Upper lobe of left lung (tissue), 6 donors: Measurements from ENCODE around the gene NAAA. TPM values are rescaled to one million over a fixed set of nuclear protein-coding genes. Genes with fewer than 3 reads are reported as not detected.
A peak's percentile ranks its signal among the peaks of the same experiment; 100 is the strongest.
"Not testable (repeated sequence)": the region's sequence is repeated elsewhere in the genome, so short reads cannot be mapped to it uniquely, and the experiment has no call there.

Source experiments
- ATAC-seq, 2 donors: fragments of 200-7000 bp; cut with Tn5 transposase; one replicate each; pipeline ENCODE4 v1.9.1; 2022; ENCODE audit warnings: mild to moderate bottlenecking in 2 of 2, moderate library complexity in 2 of 2; ENCODE audit not compliant: low FRiP score in 2 of 2
- DNase-seq, 2 donors: peaks; one replicate each; pipeline ENCODE4 v3.0.0-alpha.2; 2019 to 2020
- H3K27ac ChIP-seq, 4 donors: fragments of 200-600 bp; sonication (generic); one replicate each; pipeline ENCODE4 v1.5.1; 2016 to 2019
- H3K27me3 ChIP-seq, 4 donors: fragments of 200-600 bp; sonication (generic); one replicate each; pipeline ENCODE4 v1.5.1; 2017 to 2019
- H3K36me3 ChIP-seq, 4 donors: fragments of 200-600 bp; sonication (generic); one replicate each; pipeline ENCODE4 v1.5.1; 2016 to 2019
- H3K4me1 ChIP-seq, 4 donors: fragments of 200-600 bp; sonication (generic); one replicate each; pipeline ENCODE4 v1.5.1; 2018 to 2019
- H3K4me3 ChIP-seq, 4 donors: fragments of 200-600 bp; sonication (generic); one replicate each; pipeline ENCODE4 v1.5.1; 2017 to 2019; ENCODE audit warnings: mild to moderate bottlenecking in 2 of 4, moderate library complexity in 1 of 4
- H3K9me3 ChIP-seq, 4 donors: fragments of 200-600 bp; sonication (generic); one replicate each; pipeline ENCODE4 v1.5.1; 2018 to 2019
- EP300 ChIP-seq, 4 donors: sonication (generic); formaldehyde crosslinking; IDR thresholded peaks; one replicate each; pipeline ENCODE4 v1.5.1; 2017; ENCODE audit warnings: antibody characterized with exemption in 4 of 4, control low read depth in 2 of 4
- POLR2A ChIP-seq, 4 donors: fragments of 450-650 bp; IDR thresholded peaks; one replicate each; pipeline ENCODE4 v1.5.1; 2016 to 2017; ENCODE audit warnings: antibody characterized with exemption in 4 of 4, mild to moderate bottlenecking in 2 of 4
- POLR2AphosphoS5 ChIP-seq, 2 donors: sonication (generic); formaldehyde crosslinking; IDR thresholded peaks; one replicate each; pipeline ENCODE4 v1.5.1; 2017; ENCODE audit warnings: antibody characterized with exemption in 2 of 2
- WGBS, 2 donors: methylation state at CpG; one replicate each; pipeline ENCODE4 v1.1.5; 2017 to 2018; 5-methylcytosine and 5-hydroxymethylcytosine counted together
- total RNA-seq, 6 donors: library from RNA; depleted of rRNA in 4 of 6; stranded (reverse); fragments of >200 nt in 4 of 6; gene quantifications; one replicate each; pipeline versions ENCODE4 v1.1.0 to v1.2.1, GENCODE V29; 2016 to 2021
- TF ChIP-seq, protein P1 (sequence below), 6 experiments: fragments of 450-650 bp in 4 of 6; fragments of 200-600 bp in 2 of 6; sonication (generic) in 2 of 6; IDR thresholded peaks; one replicate each; pipeline ENCODE4 v1.5.1; 2016 to 2019; ENCODE audit warnings: antibody characterized with exemption in 6 of 6
- donor health status: DM: no; HTN: no; CAD: no; lungs with moderate emphysema.
- donor health status: DM: no; HTN: yes; CAD: no; lungs with severe emphysema.

The NAAA gene
- total RNA-seq, 6 donors from 2014 or later = 14.4 to 45.6 (median 36.7) TPM

DNA sequence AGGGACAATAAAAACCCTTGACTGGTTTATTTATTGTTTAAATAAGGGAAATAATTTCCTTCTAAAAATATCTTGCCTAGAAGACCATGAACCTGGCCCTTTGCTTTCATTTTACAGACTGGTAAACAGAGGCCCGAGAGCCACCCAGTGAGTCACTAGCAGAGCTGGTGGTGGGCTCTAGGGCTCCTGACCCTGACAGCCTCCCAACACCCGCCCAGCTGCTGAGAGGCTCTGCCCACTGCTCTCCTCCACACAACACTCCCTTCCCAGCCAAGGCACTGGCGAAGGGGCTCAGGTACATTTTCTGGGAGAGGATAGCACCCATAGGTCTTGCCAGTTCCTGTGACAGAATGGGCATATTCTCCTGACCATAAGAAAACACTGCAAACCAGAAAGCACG, 20.5 kb downstream of the NAAA start:
- TF ChIP-seq POLR2A (IDR thresholded peaks at IDR 0.05) (no peak), POLR2AphosphoS5 (IDR thresholded peaks at IDR 0.05) (no peak), EP300 (IDR thresholded peaks at IDR 0.05) (no peak)
- TF ChIP-seq, protein P1, sequence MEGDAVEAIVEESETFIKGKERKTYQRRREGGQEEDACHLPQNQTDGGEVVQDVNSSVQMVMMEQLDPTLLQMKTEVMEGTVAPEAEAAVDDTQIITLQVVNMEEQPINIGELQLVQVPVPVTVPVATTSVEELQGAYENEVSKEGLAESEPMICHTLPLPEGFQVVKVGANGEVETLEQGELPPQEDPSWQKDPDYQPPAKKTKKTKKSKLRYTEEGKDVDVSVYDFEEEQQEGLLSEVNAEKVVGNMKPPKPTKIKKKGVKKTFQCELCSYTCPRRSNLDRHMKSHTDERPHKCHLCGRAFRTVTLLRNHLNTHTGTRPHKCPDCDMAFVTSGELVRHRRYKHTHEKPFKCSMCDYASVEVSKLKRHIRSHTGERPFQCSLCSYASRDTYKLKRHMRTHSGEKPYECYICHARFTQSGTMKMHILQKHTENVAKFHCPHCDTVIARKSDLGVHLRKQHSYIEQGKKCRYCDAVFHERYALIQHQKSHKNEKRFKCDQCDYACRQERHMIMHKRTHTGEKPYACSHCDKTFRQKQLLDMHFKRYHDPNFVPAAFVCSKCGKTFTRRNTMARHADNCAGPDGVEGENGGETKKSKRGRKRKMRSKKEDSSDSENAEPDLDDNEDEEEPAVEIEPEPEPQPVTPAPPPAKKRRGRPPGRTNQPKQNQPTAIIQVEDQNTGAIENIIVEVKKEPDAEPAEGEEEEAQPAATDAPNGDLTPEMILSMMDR (IDR thresholded peaks at IDR 0.05) = no peak
- 94 to 96% methylated on average over 4 of the region's 4 CpGs for WGBS, 2 donors
- Histone ChIP-seq H3K27me3 (no peaks in the 10 kb centered on the region), H3K4me3 (no peak overlapping the region), H3K4me1 (peaks cover 0 to 5% (median 5%) of the 10 kb centered on the region in 4 donors), H3K27ac (no peak overlapping the region), H3K36me3 (peaks cover 0 to 40% (median 15%) of the 10 kb centered on the region in 4 donors), H3K9me3 (no peaks in the 10 kb centered on the region)
- ATAC-seq (no peak), DNase-seq (peak in 1 of 2 donors; percentile 24)

DNA sequence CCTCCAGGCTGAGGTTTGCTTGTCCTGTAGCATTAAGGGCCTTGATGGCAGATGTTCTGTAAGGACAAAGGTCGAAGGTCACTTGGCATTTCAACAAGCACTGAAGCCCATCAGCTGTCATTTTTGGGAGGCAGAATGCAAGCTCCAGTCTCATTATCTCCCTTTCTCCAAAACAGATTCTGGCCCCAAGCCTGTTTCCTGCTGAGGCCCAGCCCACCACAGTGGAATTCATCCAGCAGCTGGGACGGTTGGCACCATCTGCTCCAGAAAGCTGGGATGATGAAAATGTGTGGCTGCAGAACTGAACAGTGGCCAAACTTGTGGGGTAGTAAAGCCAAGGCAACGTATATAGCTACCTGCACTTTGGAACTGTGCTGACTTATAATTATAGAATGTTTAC, 20.9 kb downstream of the NAAA start:
- no peak overlapping the region for H3K27ac ChIP-seq
- H3K9me3 ChIP-seq = no peaks in the 10 kb centered on the region
- no peak overlapping the region for H3K4me3 ChIP-seq
- 63 to 71% methylated on average over 3 of the region's 3 CpGs for WGBS, 2 donors
- no peaks in the 10 kb centered on the region for H3K27me3 ChIP-seq
- H3K36me3 ChIP-seq = peaks cover 0 to 40% (median 15%) of the 10 kb centered on the region in 4 donors
- ATAC-seq = no peak
- no peak for DNase-seq
- peaks cover 0 to 5% (median 5%) of the 10 kb centered on the region in 4 donors for H3K4me1 ChIP-seq
- TF ChIP-seq, protein P1 (IDR thresholded peaks at IDR 0.05) = no peak
- TF ChIP-seq EP300 (IDR thresholded peaks at IDR 0.05) = no peak
- TF ChIP-seq POLR2A (IDR thresholded peaks at IDR 0.05) = no peak
- no peak for TF ChIP-seq POLR2AphosphoS5 (IDR thresholded peaks at IDR 0.05)

DNA sequence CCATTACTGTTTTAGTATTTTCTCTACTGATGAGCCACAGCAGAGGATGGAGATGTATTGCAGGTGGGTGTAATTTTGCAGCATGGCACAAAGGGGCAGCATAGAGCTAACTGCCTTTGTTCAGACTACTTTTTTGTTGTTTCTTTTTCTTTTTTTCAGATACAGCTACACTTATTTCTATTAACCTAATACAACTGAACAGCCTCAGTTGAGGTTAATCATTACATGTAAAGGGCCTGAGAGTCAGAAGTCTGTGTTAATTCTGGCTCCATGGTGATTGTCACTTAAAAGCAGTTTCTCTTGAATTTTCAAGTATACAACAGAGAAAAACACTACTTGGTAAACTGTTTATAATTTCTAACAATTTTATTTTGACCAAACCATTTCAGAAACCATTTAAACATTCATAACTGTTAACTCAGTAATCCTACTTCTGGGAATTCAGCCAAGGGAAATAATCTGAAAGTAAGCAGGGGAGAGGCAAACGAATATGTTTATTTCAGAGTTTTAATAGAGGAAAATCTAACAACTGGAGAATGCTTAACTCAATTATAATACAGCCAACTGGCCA, 24.6 kb downstream of the NAAA start:
- Histone ChIP-seq H3K27ac (peak overlapping the region in 1 of 4 donors; percentile 38), H3K4me3 (no peak overlapping the region), H3K9me3 (no peaks in the 10 kb centered on the region), H3K4me1 (peaks cover 0 to 5% (median 5%) of the 10 kb centered on the region in 4 donors), H3K36me3 (peaks cover 0 to 27% (median 12%) of the 10 kb centered on the region in 4 donors), H3K27me3 (no peaks in the 10 kb centered on the region)
- ATAC-seq (peak; percentile 67 to 71), DNase-seq (no peak)
- TF ChIP-seq POLR2AphosphoS5 (IDR thresholded peaks at IDR 0.05) = no peak
- TF ChIP-seq, protein P1 (IDR thresholded peaks at IDR 0.05) = peak; percentile 18 to 66 (median 66)
- TF ChIP-seq POLR2A (IDR thresholded peaks at IDR 0.05) = no peak
- TF ChIP-seq EP300 (IDR thresholded peaks at IDR 0.05) = no peak
- WGBS, 2 donors = 19 to 32% methylated on average over 1 of the region's 1 CpG

DNA sequence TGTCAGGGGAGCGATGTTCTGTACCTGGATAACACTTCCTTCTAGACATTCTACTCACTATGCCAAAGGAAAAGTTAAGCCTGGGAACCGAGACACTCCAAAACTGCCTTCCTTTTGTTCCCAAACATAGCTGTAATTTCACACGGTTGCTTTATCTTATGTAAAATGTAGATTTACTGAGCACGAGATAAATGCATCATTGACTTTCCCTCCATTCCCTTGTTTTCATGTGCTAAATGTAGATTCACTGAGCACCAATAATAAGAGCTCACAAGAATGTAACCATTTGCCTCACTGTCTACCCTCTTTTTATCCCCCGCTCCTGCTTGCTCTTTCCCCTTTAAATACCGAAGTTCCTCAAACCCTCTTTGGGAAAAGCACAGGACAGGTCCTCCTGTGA, 27.8 kb downstream of the NAAA start:
- no peaks in the 10 kb centered on the region for H3K27me3 ChIP-seq
- peaks cover 0 to 4% (median 2%) of the 10 kb centered on the region in 4 donors for H3K36me3 ChIP-seq
- TF ChIP-seq POLR2AphosphoS5 (IDR thresholded peaks at IDR 0.05) = no peak
- no peak for TF ChIP-seq POLR2A (IDR thresholded peaks at IDR 0.05)
- TF ChIP-seq, protein P1 (IDR thresholded peaks at IDR 0.05) = no peak
- TF ChIP-seq EP300 (IDR thresholded peaks at IDR 0.05) = no peak
- H3K27ac ChIP-seq = no peak overlapping the region
- H3K9me3 ChIP-seq = no peaks in the 10 kb centered on the region
- DNase-seq = no peak
- H3K4me1 ChIP-seq = peaks cover 0 to 5% (median 5%) of the 10 kb centered on the region in 4 donors
- no peak overlapping the region for H3K4me3 ChIP-seq
- no peak for ATAC-seq
- 62 to 64% methylated on average over 6 of the region's 6 CpGs for WGBS, 2 donors

DNA sequence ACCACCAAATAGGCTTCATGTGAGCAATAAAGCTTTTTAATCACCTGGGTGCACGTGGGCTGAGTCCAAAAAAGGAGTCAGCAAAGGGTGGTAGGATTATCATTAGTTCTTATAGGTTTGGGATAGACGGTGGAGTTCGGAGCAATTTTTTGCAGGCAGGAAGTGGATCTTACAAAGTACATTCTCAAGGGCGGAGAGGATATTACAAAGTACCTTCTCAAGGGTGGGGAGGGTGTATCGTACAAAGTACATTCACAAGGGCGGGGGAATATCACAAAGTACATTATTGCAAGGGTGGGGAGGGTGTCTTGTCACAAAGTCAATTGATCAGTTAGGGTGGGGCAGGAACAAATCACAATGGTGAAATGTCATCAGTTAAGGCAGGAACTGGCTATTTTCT, 30.0 kb downstream of the NAAA start:
- not testable (repeated sequence) for DNase-seq, H3K9me3 ChIP-seq, H3K4me1 ChIP-seq, H3K4me3 ChIP-seq, H3K27ac ChIP-seq, H3K36me3 ChIP-seq, ATAC-seq, H3K27me3 ChIP-seq
- WGBS, 2 donors = 92 to 93% methylated on average over 6 of the region's 6 CpGs
